ENCODE data around the gene TESPA1. TPM values are rescaled to one million over a fixed set of nuclear protein-coding genes. Genes with fewer than 3 reads are reported as not detected.

TESPA1 gene
- total RNA-seq, 1 donor from 2014 or later: not detected

DNA sequence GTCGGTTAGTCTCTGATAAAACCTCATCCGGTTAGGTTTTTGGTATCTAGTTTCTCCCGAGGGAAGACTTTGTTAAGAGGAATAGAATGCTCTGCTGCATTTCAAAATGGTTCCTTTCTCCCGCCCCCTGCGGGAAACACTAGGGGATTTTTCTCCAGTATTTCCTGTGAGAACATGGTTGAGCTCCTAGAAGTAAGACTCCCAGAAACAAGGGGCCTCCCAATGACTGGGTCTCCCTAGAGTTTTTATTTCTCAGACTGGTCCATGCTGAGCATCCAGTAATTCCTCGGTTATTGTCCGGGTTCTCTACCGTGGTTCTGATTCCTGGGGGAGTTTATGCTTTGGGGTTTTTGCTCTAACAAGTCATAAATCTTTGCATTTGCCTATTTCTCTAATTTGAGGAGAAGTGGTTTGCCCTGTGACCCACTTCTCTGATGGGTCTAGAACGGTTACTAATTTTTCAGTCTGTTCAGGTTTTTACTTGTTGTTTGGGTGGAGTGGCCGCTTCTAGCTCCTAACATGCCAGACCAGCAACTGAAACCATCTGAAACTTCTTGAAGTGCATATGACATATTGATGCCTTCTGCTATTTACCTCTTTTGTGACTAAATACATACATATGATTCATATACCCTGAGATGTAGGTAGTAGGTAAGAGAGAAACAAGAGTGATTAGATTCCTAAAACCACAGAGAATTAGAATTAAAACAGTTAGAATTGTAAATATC is 25.1 kb downstream of the TESPA1 start:
- no peak overlapping the region for H3K4me3 Mint-ChIP-seq
- H3K27ac Mint-ChIP-seq (ENCODE audit: unreplicated experiment): no peak overlapping the region
- no peaks in the 10 kb centered on the region for H3K4me1 Mint-ChIP-seq
- no peaks in the 10 kb centered on the region for H3K36me3 Mint-ChIP-seq (ENCODE audit: low read depth)
- TF ChIP-seq CTCF (conservative IDR thresholded peaks at IDR 0.05): no peak
- H3K9me3 Mint-ChIP-seq: no peaks in the 10 kb centered on the region
- DNase-seq (ENCODE audit: low read depth, low spot score): no peak
- H3K27me3 Mint-ChIP-seq (ENCODE audit: low read depth): peaks cover 19% of the 10 kb centered on the region

DNA sequence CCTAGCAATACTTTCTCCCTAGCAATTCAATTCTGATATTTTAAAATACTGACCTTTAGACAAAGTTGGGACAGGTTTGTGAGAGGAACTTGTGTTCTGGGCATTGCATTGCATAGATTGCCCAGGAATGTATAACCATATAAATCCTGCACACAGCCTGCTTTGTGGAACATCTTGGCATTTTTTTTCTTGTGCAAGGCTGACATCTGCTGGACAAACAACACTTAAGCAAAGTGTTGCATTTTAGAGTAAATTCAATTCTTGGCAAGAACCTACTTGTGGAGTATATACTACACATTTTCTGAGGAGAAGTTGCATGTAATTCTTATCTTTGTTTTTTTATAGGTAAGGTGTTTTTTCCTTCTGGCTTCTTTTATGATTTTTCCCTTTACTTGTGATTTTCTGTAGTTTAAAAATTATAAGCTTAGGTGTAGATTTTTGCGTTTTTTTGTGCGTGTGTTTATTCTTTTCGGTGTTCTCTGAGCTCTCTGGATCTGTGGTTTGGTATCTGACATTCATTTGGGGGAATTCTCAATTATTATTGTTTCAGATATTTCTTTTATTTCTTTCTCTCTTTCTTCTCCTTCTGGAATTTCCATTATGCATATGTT is 26.4 kb downstream of the TESPA1 start:
- Mint-ChIP-seq H3K4me1 (no peaks in the 10 kb centered on the region), H3K9me3 (no peaks in the 10 kb centered on the region), H3K27ac (ENCODE audit: unreplicated experiment) (no peak overlapping the region), H3K36me3 (ENCODE audit: low read depth) (no peaks in the 10 kb centered on the region), H3K4me3 (no peak overlapping the region), H3K27me3 (ENCODE audit: low read depth) (peaks cover 19% of the 10 kb centered on the region)
- peak; percentile 63 for DNase-seq (ENCODE audit: low read depth, low spot score)
- TF ChIP-seq CTCF (conservative IDR thresholded peaks at IDR 0.05): peak; percentile 90

- H3K4me1 Mint-ChIP-seq: no peaks in the 10 kb centered on the region
- no peaks in the 10 kb centered on the region for H3K36me3 Mint-ChIP-seq (ENCODE audit: low read depth)
- no peak for DNase-seq (ENCODE audit: low read depth, low spot score)
- TF ChIP-seq CTCF (conservative IDR thresholded peaks at IDR 0.05): no peak
- H3K27me3 Mint-ChIP-seq (ENCODE audit: low read depth): peaks cover 16% of the 10 kb centered on the region
- H3K27ac Mint-ChIP-seq (ENCODE audit: unreplicated experiment): no peak overlapping the region
- no peaks in the 10 kb centered on the region for H3K9me3 Mint-ChIP-seq
- H3K4me3 Mint-ChIP-seq: no peak overlapping the region
These were observed 27.5 kb downstream of the TESPA1 start for GRCh38 chr12:54956818-54957641.

GRCh38 chr12:54956322-54956721 is 28.2 kb downstream of the TESPA1 start:
- H3K36me3 Mint-ChIP-seq (ENCODE audit: low read depth): no peaks in the 10 kb centered on the region
- H3K4me1 Mint-ChIP-seq: no peaks in the 10 kb centered on the region
- DNase-seq (ENCODE audit: low read depth, low spot score): no peak
- no peak overlapping the region for H3K27ac Mint-ChIP-seq (ENCODE audit: unreplicated experiment)
- H3K27me3 Mint-ChIP-seq (ENCODE audit: low read depth): peaks cover 16% of the 10 kb centered on the region
- H3K4me3 Mint-ChIP-seq: no peak overlapping the region
- TF ChIP-seq CTCF (conservative IDR thresholded peaks at IDR 0.05): no peak
- H3K9me3 Mint-ChIP-seq: no peaks in the 10 kb centered on the region

DNA sequence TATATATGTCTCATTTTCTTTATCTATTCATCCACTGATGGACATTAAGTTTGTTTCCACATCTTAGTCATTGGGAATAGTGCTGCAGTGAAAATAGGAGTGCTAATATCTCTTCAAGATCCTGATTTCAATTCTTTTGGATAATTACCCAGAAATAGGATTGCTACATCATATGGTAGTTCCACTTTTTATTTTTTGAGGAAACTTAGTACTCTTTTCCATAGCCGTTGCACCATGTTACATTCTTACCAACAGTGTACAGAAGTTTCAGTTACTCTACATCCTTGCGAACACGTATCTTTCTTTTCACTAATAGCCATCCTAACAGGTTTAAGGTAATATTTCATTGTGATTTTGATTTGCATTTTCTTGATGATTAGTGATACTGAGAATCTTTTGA is 29.8 kb downstream of the TESPA1 start:
- DNase-seq (ENCODE audit: low read depth, low spot score): no peak
- Mint-ChIP-seq H3K27me3 (ENCODE audit: low read depth) (peaks cover 21% of the 10 kb centered on the region), H3K27ac (ENCODE audit: unreplicated experiment) (no peak overlapping the region), H3K4me1 (no peaks in the 10 kb centered on the region), H3K36me3 (ENCODE audit: low read depth) (no peaks in the 10 kb centered on the region), H3K4me3 (no peak overlapping the region), H3K9me3 (no peaks in the 10 kb centered on the region)
- no peak for TF ChIP-seq CTCF (conservative IDR thresholded peaks at IDR 0.05)

Measured in neural crest cell (in vitro differentiated cells).